SK-N-DZ (cell line): ENCODE results near the gene MAGEA10. TPM values are rescaled to one million over a fixed set of nuclear protein-coding genes. Genes with fewer than 3 reads are reported as not detected.
"Not testable (repeated sequence)": the region's sequence is repeated elsewhere in the genome, so short reads cannot be mapped to it uniquely, and the experiment has no call there.

Source experiments
- DNase-seq: peaks from one replicate; pipeline ENCODE4 v3.0.0-alpha.2; 2015; ENCODE audit warnings: low spot score
- polyA plus RNA-seq, 2 experiments: library from polyadenylated mRNA; depleted of rRNA; stranded (reverse); fragments of >200 nt; gene quantifications; 2 replicates each; pipeline ENCODE4 v1.2.3, GENCODE V29; 2014

Gene MAGEA10
- polyA plus RNA-seq (2014; cell fraction: cytosol; rRNA removed) = 0.07 TPM in 1 of 2 replicates, not detected in the other
- not detected in 2 replicates for polyA plus RNA-seq (2014; cell fraction: nucleus; rRNA removed)

DNA sequence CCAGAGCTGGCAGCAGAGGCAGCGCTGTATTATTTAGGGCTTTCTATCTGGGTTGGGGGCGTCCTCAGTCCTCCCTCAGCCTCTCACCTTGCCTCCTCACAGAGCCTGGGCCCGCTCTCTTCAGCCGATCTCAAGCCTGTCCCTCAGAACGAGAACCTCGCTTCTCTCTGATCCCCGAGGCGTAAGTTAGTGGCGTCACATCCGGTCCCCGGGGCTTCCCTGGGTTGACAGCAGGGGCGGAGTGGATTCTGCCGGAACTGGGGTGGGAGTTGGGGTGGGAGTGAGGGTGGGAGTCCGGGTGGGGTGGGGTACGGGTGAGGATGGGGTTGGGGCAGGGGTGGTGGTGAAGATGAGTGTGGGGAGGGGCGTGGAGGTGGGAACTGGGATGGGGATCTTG is at the start of gene MAGEA10:
Gene MAGEA10, minus strand, starts transcription at position 190 of the 397 bp plus-strand sequence. CDS start 2,957 bp downstream, outside the sequence.
- no peak for DNase-seq

DNA sequence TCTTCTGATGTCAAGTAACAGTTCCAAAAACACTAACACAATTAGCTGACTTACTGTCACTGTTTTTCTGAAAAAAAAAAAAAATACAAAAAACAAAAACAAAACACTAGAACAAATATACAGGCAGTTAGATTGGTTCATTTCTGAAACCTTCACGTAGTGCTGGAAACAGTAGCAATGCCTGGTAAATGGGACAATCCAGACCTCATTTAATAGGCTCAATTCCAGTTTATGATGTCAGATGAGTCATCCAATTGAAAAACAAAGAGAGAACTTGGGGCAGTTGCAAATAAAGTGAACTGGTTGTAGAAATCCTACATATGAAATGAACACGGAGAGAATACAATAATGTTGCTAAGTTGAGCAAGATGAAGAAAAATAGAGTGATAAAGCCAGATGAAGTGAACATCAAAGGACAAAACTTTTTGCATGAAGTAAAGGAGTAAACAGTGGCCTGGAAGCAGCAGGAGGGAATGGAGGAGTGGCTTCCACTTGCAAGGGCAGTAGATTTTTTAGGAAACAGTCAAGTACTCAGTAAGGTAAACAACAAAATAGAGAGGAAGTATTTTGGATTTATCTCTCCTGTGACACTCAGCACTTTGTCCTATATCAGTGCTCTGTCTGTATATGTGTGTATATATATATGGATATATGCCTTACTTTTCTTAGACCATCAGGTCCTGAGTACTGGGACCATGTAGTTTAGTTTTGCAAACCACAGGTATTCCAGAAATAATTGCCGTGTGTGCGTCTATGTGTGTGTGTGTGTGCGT is 39.3 kb upstream of the MAGEA10 start:
- no peak for DNase-seq

DNA sequence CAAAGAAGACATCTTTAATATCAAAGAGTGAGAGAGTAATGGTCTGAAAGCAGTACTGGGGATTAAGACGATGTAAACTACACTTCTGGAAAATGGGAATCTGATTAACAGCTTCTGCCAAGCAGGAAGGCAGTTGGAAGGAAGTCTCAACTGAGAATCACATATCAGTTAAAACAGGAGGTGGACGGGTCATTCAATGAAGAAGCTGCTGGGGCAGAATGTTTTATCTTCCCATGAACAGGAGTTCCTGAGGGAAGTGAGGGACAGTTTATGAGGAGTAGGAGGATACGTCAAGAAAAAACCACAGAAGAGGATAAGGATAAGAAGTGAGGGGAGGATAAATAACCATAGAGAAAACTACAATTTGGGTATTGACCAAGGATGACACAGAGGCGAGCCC is 38.7 kb upstream of the MAGEA10 start:
- DNase-seq = no peak

DNA sequence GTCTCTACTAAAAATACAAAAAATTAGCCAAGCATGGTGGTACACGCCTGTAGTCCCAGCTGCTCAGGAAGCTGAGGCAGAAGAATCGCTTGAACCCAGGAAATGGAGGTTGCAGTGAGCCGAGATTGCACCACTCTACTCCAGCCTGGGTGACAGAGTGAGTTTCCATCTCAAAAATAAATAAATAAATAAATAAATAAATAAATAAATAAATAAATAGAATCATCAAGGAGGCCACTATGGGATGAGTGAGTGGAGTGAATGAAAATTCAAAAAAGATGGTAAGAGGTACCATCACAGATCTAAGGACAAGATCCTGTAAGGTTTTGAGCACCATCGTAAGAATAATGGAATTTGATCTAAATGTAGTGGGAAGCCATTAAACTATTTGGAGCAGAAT is 37.5 kb upstream of the MAGEA10 start:
- DNase-seq = not testable (repeated sequence)

DNA sequence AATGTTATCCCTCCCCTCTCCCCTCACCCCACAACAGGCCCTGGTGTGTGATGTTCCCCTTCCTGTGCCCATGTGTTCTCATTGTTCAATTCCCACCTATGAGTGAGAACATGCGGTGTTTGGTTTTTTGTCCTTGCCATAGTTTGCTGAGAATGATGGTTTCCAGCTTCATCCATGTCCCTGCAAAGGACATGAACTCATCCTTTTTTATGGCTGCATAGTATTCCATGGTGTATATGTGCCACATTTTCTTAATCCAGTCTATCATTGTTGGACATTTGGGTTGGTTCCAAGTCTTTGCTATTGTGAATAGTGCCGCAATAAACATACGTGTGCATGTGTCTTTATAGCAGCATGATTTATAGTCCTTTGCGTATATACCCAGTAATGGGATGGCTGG is 35.5 kb upstream of the MAGEA10 start:
- not testable (repeated sequence) for DNase-seq

DNA sequence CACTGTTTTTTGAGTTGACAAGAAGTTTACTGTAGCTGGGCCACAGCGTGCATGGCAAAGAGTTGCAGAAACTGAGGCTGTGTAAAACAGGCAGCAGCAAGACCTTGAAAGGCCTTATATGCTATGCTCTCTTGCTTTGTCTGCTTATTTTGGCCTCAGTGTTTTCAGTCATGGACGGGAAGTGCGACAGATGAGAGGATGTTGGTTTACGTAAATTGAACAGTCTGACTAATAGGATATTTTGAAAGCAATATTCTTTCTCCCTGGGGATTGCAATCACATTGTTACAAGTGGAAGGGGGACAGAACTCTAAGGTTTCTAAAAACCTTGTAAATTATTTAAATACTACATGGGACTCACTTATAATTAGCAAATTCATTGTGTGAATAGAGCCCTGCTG is 32.2 kb upstream of the MAGEA10 start:
- no peak for DNase-seq

DNA sequence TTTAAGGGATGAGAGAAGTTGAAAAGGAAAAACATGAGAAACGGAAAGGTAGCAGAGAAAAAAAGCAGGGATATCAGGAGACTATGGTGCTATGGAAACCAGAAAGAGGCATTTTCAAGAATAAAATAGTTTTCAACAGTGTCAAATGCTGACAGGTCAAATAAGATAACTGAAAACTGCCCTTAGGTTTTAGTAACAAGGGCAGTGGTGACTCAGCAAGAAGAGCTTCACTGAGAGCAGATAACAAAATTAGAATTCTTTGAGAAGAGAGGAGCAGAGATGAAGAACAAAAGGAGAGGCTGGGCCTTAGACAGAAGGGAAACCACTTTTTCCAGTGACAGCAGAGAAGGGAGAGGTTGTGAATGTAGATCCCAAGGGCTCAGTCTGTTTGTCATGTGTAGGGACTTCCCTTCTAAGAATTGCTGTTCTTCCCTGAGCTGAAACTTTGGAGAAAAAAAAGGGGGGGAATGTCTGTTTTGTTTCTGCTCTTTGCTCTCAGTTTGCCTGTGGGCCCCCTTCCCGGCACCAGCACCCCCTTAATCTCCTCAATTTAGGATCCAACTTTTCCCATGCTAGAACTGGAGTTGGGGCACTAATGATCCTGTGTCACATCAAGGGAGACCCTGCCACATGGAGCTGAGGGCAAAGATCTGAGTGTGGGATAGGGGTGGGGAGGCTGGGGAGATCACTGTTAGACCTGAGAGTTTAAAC is 26.8 kb upstream of the MAGEA10 start:
- DNase-seq = no peak

DNA sequence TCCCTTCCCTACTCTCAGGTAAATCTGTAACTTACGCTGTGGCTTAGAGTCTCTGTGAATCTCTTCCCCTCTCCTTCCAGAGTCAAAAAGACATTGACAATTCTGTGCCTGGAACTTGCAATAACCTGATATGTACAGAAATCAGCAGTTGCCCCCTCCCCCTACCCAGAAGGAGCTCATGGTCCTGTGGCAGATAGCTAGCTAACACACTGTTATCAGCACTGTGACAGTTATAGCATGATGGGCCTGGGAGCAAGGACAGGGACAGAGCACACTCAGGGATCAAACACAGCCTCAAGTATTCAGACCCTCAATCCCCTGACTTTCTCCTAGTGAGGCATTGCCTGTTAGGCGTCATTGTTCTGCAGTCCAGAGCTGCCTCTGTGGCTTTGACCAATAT is 18.7 kb upstream of the MAGEA10 start:
- no peak for DNase-seq

DNA sequence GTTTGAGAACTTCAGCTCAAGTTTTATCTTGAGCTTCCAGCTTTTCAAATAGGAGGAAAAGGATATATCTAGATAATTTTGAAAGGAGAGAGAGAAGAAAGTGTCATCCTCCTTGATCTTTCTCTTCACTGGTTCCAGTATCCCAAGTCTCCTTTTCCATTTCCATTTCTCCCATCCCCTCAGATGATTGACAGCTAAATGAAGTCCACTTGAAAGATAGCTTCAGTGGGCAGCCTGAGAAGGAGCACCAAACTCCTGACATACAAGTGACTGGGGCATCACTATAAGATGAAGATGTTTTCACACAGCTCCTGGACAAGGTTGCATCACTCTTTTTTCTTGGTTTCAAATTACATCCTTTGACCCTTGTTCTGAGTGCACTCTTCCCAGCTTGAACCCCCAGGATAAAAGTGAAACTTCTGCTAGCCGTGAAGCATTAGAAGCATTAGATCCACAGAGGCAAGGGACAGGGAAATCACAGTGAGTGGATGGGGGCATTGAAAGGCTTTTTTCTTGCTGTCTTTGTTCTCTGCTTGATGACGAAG is 17.5 kb upstream of the MAGEA10 start:
- no peak for DNase-seq

DNA sequence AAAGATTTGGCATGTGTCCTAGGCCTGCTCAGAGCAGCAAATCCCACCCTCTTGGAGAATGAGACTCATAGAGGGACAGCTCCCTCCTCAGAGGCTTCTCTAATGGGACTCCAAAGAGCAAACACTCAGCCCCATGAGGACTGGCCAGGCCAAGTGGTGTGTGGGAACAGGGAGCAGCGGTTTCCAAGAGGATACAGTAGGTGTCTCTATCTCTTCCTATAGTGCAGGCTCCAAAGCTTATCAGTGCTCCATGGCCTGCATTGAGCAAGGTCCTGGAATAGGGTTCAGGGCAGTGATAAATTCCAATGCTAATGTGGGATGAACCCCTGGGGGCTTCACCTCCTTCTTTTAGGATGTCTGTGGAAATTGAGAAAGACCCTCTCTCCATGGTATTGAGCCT is 15.7 kb upstream of the MAGEA10 start:
- no peak for DNase-seq

DNA sequence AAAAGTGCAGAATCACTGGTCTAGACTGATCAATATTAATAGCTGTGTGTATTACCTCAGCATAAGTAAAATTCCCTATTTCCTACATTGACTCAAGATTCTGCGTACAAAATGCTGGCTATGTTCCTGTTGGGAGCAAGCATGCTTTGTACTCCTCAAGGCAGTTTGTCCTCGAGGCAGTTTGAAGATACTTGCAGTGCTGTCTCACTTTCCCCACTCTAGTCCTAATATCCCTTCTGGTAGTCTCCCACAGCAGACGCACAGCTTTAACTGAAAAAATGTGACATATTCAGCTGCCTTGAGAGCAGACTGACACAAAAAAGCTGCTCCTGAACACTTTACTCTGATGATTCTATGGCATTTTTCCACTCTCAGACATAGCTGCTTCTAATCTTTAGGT is 12.9 kb upstream of the MAGEA10 start:
- DNase-seq = no peak

DNA sequence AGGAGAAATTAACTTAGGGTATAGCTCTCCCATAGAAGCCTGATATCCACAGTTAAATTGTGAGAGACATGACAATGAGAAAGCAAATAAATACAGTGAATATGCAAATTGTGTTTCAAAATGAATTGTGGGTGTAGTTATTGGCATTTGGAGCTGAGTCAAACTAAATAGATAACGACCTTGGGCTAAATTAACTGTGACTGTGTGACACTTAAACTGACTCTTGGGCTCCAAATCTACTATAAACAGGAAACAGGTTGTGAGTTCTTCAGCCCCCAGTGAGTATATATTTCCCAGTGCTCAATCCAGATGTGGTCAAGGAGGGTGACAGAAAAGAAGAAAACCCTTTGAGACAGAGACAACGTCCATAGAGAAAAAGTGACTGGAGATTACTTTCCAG is 11.3 kb upstream of the MAGEA10 start:
- DNase-seq = no peak

DNA sequence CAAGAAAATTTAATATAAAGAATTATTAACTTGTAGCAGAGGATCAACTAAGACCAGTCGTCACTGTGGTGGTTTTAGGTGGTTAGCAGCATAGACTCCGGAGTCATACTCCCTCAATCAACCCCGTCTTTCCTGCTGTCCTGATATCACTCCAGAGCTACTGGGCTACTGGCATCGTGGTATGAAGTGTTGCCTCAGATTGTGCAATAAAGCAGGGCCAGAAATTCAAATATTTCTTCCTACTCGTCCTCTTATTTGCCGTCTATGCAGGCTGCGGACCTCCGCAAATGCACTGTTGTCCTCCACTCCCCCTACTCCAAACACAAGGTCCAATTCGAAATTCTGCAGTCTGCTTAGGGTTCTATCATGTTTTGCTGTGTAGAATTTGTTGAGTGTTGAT is 1.2 kb upstream of the MAGEA10 start:
- DNase-seq = no peak

DNA sequence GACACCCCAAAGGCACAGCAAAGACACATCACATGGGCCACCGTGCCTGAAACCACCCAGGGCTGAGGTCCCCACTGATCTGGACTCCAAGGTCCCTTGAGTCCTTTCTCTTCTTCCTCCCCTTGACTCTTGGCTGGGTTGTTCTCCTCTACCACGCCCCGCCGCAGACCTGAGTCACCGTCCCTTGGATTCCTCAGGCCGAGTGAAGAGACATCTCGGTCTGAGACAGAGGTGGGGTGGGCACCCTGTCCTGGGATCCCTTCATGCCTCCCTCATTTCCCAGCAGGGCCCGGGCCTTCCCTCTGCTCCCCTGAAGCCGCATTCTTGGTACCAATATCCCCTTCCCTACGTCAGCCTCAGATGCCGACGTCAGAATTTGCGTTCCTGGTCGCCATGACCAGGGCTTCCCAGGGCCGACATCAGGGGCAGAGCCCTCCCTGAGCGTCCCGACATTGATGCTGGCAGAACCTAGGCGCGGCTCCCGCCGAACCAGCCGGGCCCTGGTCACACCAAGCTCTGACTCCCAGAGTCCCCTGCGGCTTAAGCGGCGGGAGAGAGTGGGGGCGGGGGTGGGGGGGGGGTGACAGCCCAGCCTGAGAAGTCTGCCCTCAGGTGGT is 498 bp downstream of the MAGEA10 start:
- no peak for DNase-seq

DNA sequence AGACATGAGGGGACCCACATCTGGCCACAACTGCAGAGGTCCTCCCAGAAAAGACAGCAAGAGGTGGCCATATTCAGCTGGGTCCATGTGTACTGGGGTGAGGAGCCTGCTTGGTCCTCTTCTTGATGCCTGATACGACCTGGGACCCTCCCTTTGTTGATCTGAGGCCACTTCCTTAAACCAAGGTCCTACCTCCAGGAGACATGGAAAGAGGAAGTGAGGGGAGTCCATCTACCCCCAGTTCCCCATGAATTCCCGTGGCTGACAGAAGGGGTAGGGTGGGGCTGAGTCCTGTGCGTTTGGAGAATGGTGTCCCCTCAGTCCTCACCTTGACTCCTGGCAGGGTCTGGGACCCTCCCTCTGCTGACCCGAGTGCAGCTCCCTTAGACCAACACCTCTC is 2.1 kb downstream of the MAGEA10 start:
- DNase-seq = no peak

DNA sequence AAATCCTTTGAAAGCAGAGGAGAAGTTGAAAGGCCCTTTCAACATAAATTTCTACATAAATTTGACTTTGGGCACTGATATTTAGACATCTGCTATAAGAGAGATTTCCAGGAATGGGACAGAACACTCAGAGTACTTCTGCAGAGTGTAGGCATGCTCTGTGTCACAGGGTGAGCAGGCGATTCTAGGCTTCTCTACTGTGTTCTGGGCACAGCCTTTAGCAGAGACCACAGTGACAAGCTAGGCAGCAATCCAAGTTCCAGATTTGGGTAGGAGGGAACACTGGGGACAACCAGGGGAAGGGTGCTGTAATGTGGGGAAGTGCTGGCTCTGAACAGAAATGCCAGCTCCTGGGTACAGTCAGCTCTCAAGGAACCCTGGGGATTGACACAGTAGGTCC is 6.9 kb downstream of the MAGEA10 start:
- no peak for DNase-seq

DNA sequence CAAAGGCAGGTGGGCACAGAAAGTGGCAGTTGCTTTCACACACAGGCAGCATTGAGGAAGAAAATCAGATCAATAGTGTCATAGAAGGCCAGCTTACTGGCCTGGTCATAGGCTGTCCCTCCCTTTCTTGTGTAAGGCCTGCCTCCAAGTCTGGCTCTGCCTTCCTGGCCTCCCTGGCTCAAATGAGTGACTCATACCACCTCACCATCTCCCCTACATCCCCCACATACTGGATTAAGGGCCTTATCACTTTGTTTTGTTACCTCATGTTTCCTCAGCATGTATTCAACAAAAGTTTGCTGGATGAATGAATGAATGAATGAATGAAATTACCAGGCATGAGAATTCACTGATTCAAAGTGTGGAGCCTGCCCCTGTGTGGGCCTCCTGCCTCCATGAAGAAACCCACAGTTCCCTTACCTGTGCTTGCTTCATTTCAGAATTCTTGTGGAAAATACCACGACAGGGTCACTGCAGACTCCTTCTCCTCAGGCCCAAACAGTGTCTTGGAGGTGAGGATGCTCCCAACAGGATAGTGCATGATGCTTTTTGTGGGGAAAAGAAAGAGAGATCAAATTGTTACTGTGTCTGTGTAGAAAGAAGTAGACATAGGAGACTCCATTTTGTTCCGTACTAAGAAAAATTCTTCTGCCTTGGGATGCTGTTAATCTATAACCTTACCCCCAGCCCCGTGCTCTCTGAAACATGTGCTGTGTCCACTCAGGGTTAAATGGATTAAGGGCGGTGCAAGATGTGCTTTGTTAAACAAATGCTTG is 9.1 kb downstream of the MAGEA10 start:
- not testable (repeated sequence) for DNase-seq

DNA sequence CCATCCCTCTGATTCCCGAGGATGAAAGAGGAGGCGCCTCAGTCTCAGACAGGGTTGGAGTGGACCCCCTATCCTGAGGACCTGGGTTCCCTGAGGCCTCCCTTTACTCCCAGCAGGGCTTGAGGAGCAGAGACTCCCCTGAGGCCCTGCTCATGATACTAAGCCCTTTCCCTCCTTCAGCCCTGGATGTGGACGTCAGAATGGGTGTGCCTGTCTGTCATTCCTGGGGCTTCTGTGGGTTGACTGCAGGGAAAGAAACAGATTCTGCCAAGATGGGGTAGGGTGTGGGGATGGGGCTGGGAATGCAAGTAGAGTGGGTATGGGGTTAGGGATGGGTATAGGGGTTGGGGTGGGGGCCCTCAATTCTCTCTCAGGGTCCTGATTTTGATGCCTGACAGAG is 21.1 kb downstream of the MAGEA10 start:
- no peak for DNase-seq

DNA sequence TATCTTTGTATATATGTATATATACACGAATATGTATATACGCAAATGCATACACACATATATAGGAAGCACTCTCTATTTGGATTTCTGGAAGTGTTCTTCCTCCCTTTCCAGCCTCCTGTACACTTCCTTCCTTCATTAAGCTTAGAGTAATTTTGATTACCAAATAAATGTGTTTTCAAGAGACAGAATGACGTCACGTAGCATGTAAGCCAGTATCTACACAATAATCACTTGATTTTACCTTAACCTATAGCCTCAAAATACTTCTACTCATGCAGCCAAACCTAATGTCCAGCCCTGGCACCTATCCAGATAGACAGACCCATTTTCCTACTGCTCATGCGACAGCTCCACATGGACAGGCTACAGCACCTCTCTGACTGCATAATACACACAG is 29.9 kb downstream of the MAGEA10 start:
- no peak for DNase-seq

DNA sequence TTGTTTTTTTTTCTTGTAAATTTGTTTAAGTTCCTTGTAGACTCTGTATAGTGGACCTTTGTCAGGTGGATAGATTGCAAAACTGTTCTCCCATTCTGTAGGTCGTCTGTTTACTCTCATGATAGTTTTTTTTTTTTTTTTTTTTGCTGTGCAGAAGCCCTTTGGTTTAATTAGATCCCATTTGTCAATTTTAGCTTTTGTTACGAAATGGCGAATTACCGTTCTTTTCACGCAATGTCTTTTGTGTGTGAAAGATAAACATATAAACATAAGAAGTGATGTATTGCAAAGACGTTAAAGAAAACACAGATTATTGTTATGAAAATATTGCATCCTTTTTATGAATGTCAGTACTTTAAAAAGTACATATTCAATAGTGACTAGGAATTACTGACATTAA is 34.5 kb downstream of the MAGEA10 start:
- DNase-seq = no peak

DNA sequence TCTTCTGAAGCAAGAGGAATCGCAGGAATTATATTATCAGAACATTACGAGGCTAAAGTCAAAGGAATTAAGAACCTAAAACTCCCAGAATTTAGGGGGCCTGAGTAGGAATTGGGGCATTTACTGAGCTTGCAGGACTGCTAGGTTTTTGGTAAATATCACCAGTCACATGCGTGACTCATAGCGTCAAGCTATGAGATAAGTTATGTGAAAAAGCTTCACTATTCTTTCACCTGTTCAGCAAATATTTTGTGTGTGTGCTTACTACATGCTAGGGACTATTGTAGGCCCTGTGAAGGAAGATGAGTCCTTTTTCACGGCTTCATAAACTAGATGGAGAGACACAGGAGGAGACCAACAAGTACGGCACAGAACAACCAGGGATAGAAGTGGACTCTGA is 52.2 kb downstream of the MAGEA10 start:
- no peak for DNase-seq
